Hepatocyte (in vitro differentiated cells): ENCODE measurements around the gene PRKAR1B. TPM values are rescaled to one million over a fixed set of nuclear protein-coding genes. Genes with fewer than 3 reads are reported as not detected.
A peak's percentile ranks its signal among the peaks of the same experiment; 100 is the strongest.
"Not testable (repeated sequence)": the region's sequence is repeated elsewhere in the genome, so short reads cannot be mapped to it uniquely, and the experiment has no call there.

Experiments
- DNase-seq: peaks from one replicate; pipeline ENCODE4 v3.0.0-alpha.2; 2016; ENCODE audit warnings: low spot score
- H2AFZ ChIP-seq: fragments of 200-600 bp; sonication (generic); 2 replicates; pipeline ENCODE4 v1.6.0; 2016; ENCODE audit warnings: antibody characterized with exemption, mild to moderate bottlenecking
- H3K27ac ChIP-seq: fragments of 200-600 bp; sonication (generic); 2 replicates; pipeline ENCODE4 v1.5.1; 2016; ENCODE audit warnings: mild to moderate bottlenecking
- H3K27me3 ChIP-seq: fragments of 200-600 bp; sonication (generic); 2 replicates; pipeline ENCODE4 v1.6.1; 2016
- H3K36me3 ChIP-seq: fragments of 200-600 bp; sonication (generic); replicated peaks from 2 replicates; pipeline ENCODE4 v1.5.1; 2016; ENCODE audit warnings: low read depth; ENCODE audit not compliant: insufficient read depth
- H3K4me1 ChIP-seq: fragments of 200-600 bp; sonication (generic); 2 replicates; pipeline ENCODE4 v1.5.1; 2016; ENCODE audit warnings: mild to moderate bottlenecking, moderate library complexity; ENCODE audit not compliant: insufficient read depth
- H3K4me2 ChIP-seq: fragments of 200-600 bp; sonication (generic); 2 replicates; pipeline ENCODE4 v1.6.0; 2016
- H3K4me3 ChIP-seq: fragments of 200-600 bp; sonication (generic); 2 replicates; pipeline ENCODE4 v1.5.1; 2016; ENCODE audit warnings: mild to moderate bottlenecking
- H3K79me2 ChIP-seq: fragments of 200-600 bp; sonication (generic); 2 replicates; pipeline ENCODE4 v1.6.0; 2017; ENCODE audit warnings: mild to moderate bottlenecking
- H3K9me2 ChIP-seq: fragments of 200-600 bp; sonication (generic); replicated peaks from 2 replicates; pipeline ENCODE4 v1.6.0; 2017; ENCODE audit warnings: mild to moderate bottlenecking; ENCODE audit not compliant: insufficient read depth
- H3K9me3 ChIP-seq: fragments of 200-600 bp; sonication (generic); 2 replicates; pipeline ENCODE4 v1.5.1; 2016; ENCODE audit warnings: low read depth, mild to moderate bottlenecking
- H4K20me1 ChIP-seq: fragments of 200-600 bp; sonication (generic); 2 replicates; pipeline ENCODE4 v1.6.0; 2016; ENCODE audit warnings: mild to moderate bottlenecking; ENCODE audit not compliant: insufficient read depth, poor library complexity, severe bottlenecking
- EZH2 ChIP-seq: fragments of 200-600 bp; sonication (generic); IDR thresholded peaks from 2 replicates; pipeline ENCODE4 v1.6.1; 2016; ENCODE audit warnings: antibody characterized with exemption, mild to moderate bottlenecking, borderline replicate concordance
- EZH2phosphoT487 ChIP-seq: fragments of 200-600 bp; sonication (generic); IDR thresholded peaks from one replicate; pipeline ENCODE4 v1.6.1; 2018; ENCODE audit warnings: antibody characterized with exemption, mild to moderate bottlenecking, low read depth, moderate library complexity; ENCODE audit not compliant: unreplicated experiment, severe bottlenecking
- WGBS: methylation state at CpG from one replicate; pipeline ENCODE4 v1.1.6; 2016; ENCODE audit warnings: low lambda C conversion rate; ENCODE audit errors: missing lambda C conversion rate; 5-methylcytosine and 5-hydroxymethylcytosine counted together
- polyA plus RNA-seq: library from polyadenylated mRNA; unstranded; fragments of >200 nt; fragmentation: Nextera tagmentation; extraction: Ambion mirVana; gene quantifications from 2 replicates; pipeline ENCODE4 v1.2.1, GENCODE V29; 2016
- total RNA-seq: library from RNA; depleted of rRNA; stranded (reverse); fragments of >200 nt; gene quantifications from 2 replicates; pipeline ENCODE4 v1.2.3, GENCODE V29; 2014
- TF ChIP-seq, protein P1 (sequence below): fragments of 200-600 bp; sonication (generic); IDR thresholded peaks from 2 replicates; pipeline ENCODE4 v1.5.1; 2016; ENCODE audit warnings: antibody characterized with exemption, mild to moderate bottlenecking; ENCODE audit not compliant: poor library complexity

PRKAR1B gene
- total and polyA plus RNA-seq, 2 experiments from 2014 or later, result 16.6 to 28.7 TPM

DNA sequence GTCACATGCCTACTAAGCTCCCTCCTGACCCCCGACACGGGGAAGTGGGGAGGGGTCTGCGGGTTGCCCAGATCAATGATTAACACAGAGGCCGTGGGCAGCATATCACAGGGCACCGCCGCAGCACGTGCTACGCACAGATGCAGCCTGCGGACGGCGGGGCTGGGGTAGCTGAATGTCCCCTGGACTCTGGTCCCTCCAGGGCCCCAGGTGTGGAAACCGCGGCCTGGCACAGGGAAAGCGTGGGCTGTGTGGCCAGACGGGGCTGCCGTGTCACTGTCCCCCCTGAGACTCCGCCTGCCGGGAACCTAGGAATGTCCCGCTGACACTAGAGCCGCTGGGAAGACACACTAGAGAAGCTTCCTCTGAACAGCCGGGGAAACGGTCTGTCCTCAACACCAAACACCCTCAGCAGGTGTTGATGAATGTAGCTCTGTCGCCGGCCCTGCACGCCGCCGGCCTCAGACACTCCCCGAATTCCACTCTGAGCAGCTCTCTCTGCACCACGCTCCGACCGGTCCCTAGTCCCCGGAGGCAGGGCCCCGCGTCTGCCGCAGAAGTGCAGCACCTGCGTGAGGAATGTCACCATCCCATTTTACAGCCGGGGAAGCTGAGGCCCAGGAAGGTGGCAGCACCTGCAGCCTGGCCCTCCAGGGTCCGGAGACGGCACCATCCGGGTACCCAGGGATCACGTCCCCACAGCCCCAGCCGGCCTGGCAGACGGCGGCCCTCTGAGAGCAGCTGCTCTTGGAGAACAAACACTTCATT is 174.0 kb downstream of the PRKAR1B start:
- no peak overlapping the region for H3K4me2 ChIP-seq
- no peak overlapping the region for H3K27ac ChIP-seq
- no peaks in the 10 kb centered on the region for H3K9me3 ChIP-seq
- DNase-seq, result peak; percentile 39
- no peaks in the 10 kb centered on the region for H3K27me3 ChIP-seq
- no peaks in the 10 kb centered on the region for H4K20me1 ChIP-seq
- H3K9me2 ChIP-seq, result no peaks in the 10 kb centered on the region
- H3K36me3 ChIP-seq, result no peaks in the 10 kb centered on the region
- TF ChIP-seq EZH2phosphoT487, result no peak
- TF ChIP-seq, protein P1, sequence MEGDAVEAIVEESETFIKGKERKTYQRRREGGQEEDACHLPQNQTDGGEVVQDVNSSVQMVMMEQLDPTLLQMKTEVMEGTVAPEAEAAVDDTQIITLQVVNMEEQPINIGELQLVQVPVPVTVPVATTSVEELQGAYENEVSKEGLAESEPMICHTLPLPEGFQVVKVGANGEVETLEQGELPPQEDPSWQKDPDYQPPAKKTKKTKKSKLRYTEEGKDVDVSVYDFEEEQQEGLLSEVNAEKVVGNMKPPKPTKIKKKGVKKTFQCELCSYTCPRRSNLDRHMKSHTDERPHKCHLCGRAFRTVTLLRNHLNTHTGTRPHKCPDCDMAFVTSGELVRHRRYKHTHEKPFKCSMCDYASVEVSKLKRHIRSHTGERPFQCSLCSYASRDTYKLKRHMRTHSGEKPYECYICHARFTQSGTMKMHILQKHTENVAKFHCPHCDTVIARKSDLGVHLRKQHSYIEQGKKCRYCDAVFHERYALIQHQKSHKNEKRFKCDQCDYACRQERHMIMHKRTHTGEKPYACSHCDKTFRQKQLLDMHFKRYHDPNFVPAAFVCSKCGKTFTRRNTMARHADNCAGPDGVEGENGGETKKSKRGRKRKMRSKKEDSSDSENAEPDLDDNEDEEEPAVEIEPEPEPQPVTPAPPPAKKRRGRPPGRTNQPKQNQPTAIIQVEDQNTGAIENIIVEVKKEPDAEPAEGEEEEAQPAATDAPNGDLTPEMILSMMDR, result no peak
- TF ChIP-seq EZH2, result no peak
- 84% methylated on average over 35 of the region's 44 CpGs for WGBS
- H3K4me1 ChIP-seq, result peaks cover 11% of the 10 kb centered on the region
- H2AFZ ChIP-seq, result no peak overlapping the region
- H3K79me2 ChIP-seq, result no peaks in the 10 kb centered on the region
- H3K4me3 ChIP-seq, result no peak overlapping the region

DNA sequence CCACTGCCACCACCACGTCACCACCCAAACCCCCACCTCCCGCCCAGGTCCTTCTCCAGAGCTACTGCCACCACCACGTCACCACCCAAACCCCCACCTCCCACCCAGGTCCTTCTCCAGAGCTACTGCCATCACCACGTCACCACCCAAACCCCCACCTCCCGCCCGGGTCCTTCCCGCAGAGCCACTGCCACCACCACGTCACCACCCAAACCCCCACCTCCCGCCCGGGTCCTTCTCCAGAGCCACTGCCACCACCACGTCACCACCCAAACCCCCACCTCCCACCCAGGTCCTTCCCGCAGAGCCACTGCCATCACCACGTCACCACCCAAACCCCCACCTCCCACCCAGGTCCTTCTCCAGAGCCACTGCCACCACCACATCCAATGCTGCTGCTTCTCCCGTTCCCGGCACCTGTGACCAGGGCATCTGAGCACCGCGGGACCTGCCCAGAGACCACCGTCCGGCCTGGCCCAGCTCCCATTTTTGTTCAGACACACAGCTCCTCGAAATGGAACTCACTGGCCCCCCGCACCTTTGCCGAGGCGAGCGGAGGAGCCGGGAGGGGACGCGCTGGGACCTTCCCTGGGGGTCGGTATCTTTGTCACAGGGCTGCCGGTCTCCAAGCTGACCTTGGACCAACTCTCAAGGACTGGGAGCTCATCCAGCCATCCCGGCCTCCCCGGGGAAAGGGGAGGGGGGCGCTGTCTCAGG is 174.8 kb downstream of the PRKAR1B start:
- not testable (repeated sequence) for DNase-seq, H4K20me1 ChIP-seq, H3K79me2 ChIP-seq, H3K27ac ChIP-seq, H2AFZ ChIP-seq, H3K4me2 ChIP-seq, H3K9me2 ChIP-seq, H3K4me3 ChIP-seq, H3K27me3 ChIP-seq, H3K9me3 ChIP-seq, H3K36me3 ChIP-seq
- H3K4me1 ChIP-seq, result peaks cover 11% of the 10 kb centered on the region
- WGBS, result 94% methylated on average over 18 of the region's 32 CpGs

DNA sequence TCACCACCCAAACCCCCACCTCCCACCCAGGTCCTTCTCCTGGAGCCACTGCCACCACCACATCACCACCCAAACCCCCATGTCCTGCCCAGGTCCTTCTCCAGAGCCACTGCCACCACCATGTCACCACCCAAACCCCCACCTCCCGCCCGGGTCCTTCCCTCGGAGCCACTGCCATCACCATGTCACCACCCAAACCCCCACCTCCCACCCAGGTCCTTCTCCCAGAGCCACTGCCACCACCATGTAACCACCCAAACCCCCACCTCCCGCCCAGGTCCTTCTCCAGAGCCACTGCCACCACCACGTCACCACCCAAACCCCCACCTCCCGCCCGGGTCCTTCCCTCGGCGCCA is 175.5 kb downstream of the PRKAR1B start:
- H3K27ac ChIP-seq, H3K36me3 ChIP-seq, H3K4me3 ChIP-seq, H3K9me2 ChIP-seq, H3K27me3 ChIP-seq, H3K4me2 ChIP-seq, DNase-seq, H3K9me3 ChIP-seq, H4K20me1 ChIP-seq, H3K79me2 ChIP-seq, H2AFZ ChIP-seq: not testable (repeated sequence)
- 100% methylated on average over 1 of the region's 9 CpGs for WGBS
- H3K4me1 ChIP-seq, result peaks cover 11% of the 10 kb centered on the region

DNA sequence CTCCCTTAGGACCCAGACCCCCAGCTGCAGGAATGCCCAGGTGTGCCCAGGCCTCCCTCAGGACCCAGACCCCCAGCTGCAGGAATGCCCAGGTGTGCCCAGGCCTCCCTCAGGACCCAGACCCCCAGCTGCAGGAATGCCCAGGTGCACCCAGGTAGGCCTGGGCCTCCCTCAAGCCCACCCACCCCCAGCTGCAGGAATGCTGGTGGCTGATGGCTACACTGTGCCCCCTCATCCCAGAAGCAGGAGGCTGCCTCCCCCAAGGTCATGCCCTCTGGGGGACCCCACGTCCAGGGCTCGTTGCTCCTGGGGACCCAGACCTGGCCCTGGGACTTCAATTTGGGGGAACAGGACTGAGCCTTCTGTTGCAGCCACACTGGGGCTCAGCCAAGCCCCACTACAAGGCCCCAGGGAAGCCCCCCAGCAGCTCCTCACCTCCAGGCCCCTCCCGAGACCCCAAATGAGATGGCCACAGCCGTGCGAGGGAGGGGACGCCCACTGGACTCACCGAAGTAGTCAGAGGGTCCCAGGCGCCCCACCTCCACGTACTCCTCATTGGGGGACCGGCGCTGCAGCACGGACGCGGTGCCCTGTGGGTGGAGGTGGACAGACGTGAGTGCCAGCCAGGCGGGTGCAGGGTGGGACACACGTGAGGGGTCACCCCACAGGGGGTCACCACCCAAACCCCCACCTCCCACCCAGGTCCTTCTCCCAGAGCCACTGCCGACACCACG is 176.0 kb downstream of the PRKAR1B start:
- Histone ChIP-seq H3K36me3 (no peaks in the 10 kb centered on the region), H3K4me1 (peaks cover 11% of the 10 kb centered on the region), H3K79me2 (no peaks in the 10 kb centered on the region), H3K4me2 (no peak overlapping the region), H3K27ac (no peak overlapping the region), H3K27me3 (no peaks in the 10 kb centered on the region), H3K4me3 (no peak overlapping the region), H4K20me1 (no peaks in the 10 kb centered on the region), H3K9me3 (no peaks in the 10 kb centered on the region), H3K9me2 (no peaks in the 10 kb centered on the region), H2AFZ (no peak overlapping the region)
- no peak for DNase-seq
- TF ChIP-seq EZH2 (no peak), EZH2phosphoT487 (no peak)
- TF ChIP-seq, protein P1, result no peak
- WGBS, result 98% methylated on average over 13 of the region's 19 CpGs
